Esophagus muscularis mucosa (tissue), 3 donors: Measurements from ENCODE around the gene NHP2.

Experiments
- POLR2A ChIP-seq: fragments of 450-650 bp; IDR thresholded peaks from one replicate; pipeline ENCODE4 v1.6.1; 2017; ENCODE audit warnings: antibody characterized with exemption, moderate library complexity, mild to moderate bottlenecking, low read depth
- TF ChIP-seq, protein P1 (sequence below), 3 experiments: fragments of 200-600 bp in 2 of 3; fragments of 450-650 bp in 1 of 3; sonication (generic) in 2 of 3; IDR thresholded peaks; one replicate each; pipeline ENCODE4 v1.5.1; 2017 to 2019; ENCODE audit warnings: antibody characterized with exemption in 3 of 3, mild to moderate bottlenecking in 2 of 3, moderate library complexity in 1 of 3

DNA sequence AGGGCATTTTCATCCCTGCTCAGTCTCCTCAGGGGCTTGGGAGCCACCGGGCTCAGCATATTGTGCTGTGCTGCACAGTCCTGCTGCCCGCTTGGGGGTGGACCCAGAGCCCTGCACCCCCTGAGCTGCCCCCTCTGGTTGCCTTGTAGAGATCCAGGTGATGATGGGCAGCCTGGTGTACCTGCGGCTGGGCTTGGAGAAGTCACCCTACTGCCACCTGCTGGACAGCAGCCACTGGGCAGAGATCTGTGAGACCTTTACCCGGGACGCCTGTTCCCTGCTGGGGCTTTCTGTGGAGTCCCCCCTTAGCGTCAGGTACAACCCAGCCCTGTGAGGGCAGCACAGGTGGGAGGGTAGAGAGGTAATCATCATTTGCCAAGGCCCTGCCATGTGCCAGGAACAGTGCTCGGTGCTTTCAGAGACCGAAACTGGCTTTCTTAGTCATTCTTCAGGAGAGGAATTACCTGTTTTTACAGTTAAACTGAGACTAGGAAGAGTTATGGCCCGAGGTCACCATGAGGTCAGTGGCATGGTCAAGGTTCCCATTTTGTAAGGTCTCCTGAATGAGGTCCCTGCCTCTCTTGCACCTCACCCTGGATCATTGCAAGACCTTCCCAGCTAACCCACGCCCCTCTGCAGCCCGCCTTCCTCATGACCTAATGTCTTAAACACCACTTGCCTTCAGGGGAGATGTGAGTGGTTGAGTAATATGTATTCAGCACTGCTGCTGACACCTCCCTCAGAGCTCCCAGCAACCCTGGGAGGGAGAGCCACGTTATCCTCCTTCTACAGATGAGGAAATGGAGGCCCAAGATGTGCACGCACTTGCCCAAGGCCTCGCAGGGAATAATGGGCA is 7.5 kb downstream of the NHP2 start:
- TF ChIP-seq, protein P1, sequence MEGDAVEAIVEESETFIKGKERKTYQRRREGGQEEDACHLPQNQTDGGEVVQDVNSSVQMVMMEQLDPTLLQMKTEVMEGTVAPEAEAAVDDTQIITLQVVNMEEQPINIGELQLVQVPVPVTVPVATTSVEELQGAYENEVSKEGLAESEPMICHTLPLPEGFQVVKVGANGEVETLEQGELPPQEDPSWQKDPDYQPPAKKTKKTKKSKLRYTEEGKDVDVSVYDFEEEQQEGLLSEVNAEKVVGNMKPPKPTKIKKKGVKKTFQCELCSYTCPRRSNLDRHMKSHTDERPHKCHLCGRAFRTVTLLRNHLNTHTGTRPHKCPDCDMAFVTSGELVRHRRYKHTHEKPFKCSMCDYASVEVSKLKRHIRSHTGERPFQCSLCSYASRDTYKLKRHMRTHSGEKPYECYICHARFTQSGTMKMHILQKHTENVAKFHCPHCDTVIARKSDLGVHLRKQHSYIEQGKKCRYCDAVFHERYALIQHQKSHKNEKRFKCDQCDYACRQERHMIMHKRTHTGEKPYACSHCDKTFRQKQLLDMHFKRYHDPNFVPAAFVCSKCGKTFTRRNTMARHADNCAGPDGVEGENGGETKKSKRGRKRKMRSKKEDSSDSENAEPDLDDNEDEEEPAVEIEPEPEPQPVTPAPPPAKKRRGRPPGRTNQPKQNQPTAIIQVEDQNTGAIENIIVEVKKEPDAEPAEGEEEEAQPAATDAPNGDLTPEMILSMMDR (IDR thresholded peaks at IDR 0.05), result peak; percentile 47 to 69 (median 61)
- TF ChIP-seq POLR2A, result no peak
